IMR-90 (cell line): ENCODE data around the gene RGS10.

ENCODE experiments used
- POLR2A ChIP-seq: IDR thresholded peaks from 2 replicates; pipeline ENCODE4 v1.6.1; 2012; ENCODE audit warnings: mild to moderate bottlenecking, low read depth, low read length
- RCOR1 ChIP-seq: IDR thresholded peaks from 2 replicates; pipeline ENCODE4 v1.6.1; 2012; ENCODE audit warnings: mild to moderate bottlenecking, low read length, improper control_type of control experiment; ENCODE audit not compliant: insufficient replicate concordance
- TF ChIP-seq, protein P1 (sequence below): conservative IDR thresholded peaks from 2 replicates; pipeline ENCODE4 v1.5.1; 2012; ENCODE audit warnings: mild to moderate bottlenecking, low read depth, low read length, improper control_type of control experiment

DNA sequence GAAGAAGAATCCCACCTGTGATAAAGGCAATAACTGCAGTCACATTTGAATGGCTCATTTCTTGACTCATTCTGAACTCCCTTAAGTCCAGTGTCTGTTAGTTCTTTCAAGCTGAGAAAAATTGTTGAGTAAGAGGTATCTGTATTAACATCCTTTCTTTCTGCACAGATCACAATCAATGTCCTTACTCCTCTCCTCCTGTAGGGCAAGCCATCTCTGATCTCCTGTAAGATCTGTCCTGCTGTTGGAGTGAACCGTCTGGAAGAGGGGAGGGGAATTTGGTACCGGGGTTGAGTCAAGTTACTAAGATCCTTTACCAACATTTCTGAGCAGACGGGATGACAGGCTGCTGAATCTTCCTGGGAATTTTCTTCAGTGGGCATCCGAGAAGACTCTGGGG is 19.6 kb upstream of the RGS10 start:
- TF ChIP-seq, protein P1, sequence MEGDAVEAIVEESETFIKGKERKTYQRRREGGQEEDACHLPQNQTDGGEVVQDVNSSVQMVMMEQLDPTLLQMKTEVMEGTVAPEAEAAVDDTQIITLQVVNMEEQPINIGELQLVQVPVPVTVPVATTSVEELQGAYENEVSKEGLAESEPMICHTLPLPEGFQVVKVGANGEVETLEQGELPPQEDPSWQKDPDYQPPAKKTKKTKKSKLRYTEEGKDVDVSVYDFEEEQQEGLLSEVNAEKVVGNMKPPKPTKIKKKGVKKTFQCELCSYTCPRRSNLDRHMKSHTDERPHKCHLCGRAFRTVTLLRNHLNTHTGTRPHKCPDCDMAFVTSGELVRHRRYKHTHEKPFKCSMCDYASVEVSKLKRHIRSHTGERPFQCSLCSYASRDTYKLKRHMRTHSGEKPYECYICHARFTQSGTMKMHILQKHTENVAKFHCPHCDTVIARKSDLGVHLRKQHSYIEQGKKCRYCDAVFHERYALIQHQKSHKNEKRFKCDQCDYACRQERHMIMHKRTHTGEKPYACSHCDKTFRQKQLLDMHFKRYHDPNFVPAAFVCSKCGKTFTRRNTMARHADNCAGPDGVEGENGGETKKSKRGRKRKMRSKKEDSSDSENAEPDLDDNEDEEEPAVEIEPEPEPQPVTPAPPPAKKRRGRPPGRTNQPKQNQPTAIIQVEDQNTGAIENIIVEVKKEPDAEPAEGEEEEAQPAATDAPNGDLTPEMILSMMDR: no peak
- TF ChIP-seq RCOR1 (no peak), POLR2A (no peak)
